Breast epithelium (tissue), 3 donors: ENCODE data around the gene TCEAL4.

Experiments
- CTCF ChIP-seq, 3 donors: fragments of 450-650 bp; IDR thresholded peaks; one replicate each; pipeline ENCODE4 v1.5.1; 2016 to 2017; ENCODE audit warnings: antibody characterized with exemption in 3 of 3, mild to moderate bottlenecking in 3 of 3, moderate library complexity in 3 of 3
- POLR2A ChIP-seq: fragments of 450-650 bp; IDR thresholded peaks from one replicate; pipeline ENCODE4 v1.6.1; 2016; ENCODE audit warnings: antibody characterized with exemption, mild to moderate bottlenecking, moderate library complexity
- POLR2AphosphoS5 ChIP-seq, 3 donors: sonication (generic); formaldehyde crosslinking; IDR thresholded peaks; one replicate each; pipeline ENCODE4 v1.6.1; 2017; ENCODE audit warnings: antibody characterized with exemption in 3 of 3

DNA sequence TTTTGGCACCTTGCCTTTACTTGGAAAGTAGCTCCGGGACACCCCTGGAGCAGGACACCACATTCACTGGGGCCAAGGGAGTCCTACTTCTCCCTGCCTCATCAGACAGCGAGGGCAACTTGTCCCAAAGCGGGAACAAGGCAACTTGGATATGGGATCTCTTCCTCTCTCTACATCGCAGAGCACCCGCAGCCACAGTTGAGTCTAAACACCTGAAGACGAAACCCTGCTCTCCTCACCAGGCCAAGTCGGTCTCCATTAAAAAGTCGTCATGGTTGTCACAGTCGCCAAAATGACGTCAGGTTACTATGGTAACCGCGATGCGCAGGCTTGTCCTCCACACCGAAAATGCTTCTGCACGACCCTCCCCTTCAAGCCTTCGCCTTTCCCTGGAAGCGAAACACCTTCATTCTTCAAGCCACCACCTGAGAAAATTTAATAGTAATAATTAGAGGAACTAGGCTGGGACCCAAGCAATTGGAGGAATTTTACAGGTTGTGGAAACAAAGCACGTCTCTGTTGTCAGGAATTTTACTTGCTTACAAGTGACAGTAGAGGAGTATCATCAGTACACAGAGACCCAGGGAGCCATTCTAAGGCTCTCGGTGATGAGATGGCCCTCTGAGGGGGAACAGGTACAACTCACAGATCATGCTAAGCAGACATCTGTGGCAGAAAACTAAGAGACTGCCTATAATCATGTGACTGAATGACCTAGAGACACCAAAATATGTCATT lies 30.5 kb upstream of the TCEAL4 start:
- no peak for TF ChIP-seq CTCF (IDR thresholded peaks at IDR 0.05)
- TF ChIP-seq POLR2A: no peak
- TF ChIP-seq POLR2AphosphoS5 (IDR thresholded peaks at IDR 0.05): no peak
